ENCODE measurements around the gene MARCHF10.

- TF ChIP-seq CTCF (IDR thresholded peaks at IDR 0.05; ENCODE audit: poor library complexity) (no peak), EZH2phosphoT487 (IDR thresholded peaks at IDR 0.05; ENCODE audit: low read depth, severe bottlenecking, unreplicated experiment) (no peak), EZH2 (IDR thresholded peaks at IDR 0.05; ENCODE audit: borderline replicate concordance) (no peak)
Measured at GRCh38 chr17:62732125-62732524, 76.0 kb downstream of the MARCHF10 start.

Measured in hepatocyte (in vitro differentiated cells).